SK-N-SH (cell line): ENCODE results near the gene FGF19. TPM values are rescaled to one million over a fixed set of nuclear protein-coding genes. Genes with fewer than 3 reads are reported as not detected.

Experiments used
- CTCF ChIA-PET: fragments of 300-600, 350-600 bp; formaldehyde crosslinking; extraction: SDS; loops from one replicate; lab custom pipeline; 2021; lab: Yijun Ruan, JAX
- POLR2A ChIA-PET: fragments of 350-600 bp; sonication (Branson Sonifier 250); formaldehyde crosslinking; extraction: SDS; loops from one replicate; lab custom pipeline; 2020; ENCODE audit warnings: antibody characterized with exemption, inconsistent platforms; lab: Yijun Ruan, JAX
- DNase-seq: peaks from one replicate; pipeline ENCODE4 v3.0.0; 2012
- H2AFZ ChIP-seq: fragments of 200-600 bp; sonication (generic); 2 replicates; pipeline ENCODE4 v1.8.1; 2016; ENCODE audit warnings: antibody characterized with exemption, mild to moderate bottlenecking, low read depth
- H3F3A ChIP-seq: fragments of 200-600 bp; sonication (generic); replicated peaks from 2 replicates; pipeline ENCODE3; 2016; ENCODE audit warnings: antibody characterized with exemption, mild to moderate bottlenecking; ENCODE audit not compliant: insufficient read depth
- H3K27ac ChIP-seq, 2 experiments: fragments of 200-500 bp in 1 of 2; fragments of 200-600 bp in 1 of 2; sonication (Bioruptor generic) in 1 of 2; sonication (generic), shearing (Covaris generic) in 1 of 2; 2 replicates each; pipeline versions ENCODE4 v1.5.1 to v1.6.1; 2014 to 2016; ENCODE audit warnings: low read depth in 2 of 2, inconsistent platforms in 1 of 2, low read length in 1 of 2, mild to moderate bottlenecking in 1 of 2, mixed read lengths in 1 of 2
- H3K27me3 ChIP-seq: fragments of 200-600 bp; sonication (generic), shearing (Covaris generic); 2 replicates; pipeline ENCODE4 v1.6.1; 2016; ENCODE audit warnings: mixed run types; ENCODE audit not compliant: insufficient read depth
- H3K36me3 ChIP-seq, 2 experiments: fragments of 200-500 bp in 1 of 2; fragments of 200-600 bp in 1 of 2; sonication (Bioruptor generic) in 1 of 2; sonication (generic) in 1 of 2; replicated peaks in 1 of 2; 2 replicates each; pipeline versions ENCODE3 to v1.5.1; 2014 to 2016; ENCODE audit warnings: low read length in 1 of 2, mild to moderate bottlenecking in 1 of 2; ENCODE audit not compliant: insufficient read depth in 2 of 2, control insufficient read depth in 1 of 2
- H3K4me1 ChIP-seq, 2 experiments: fragments of 200-500 bp in 1 of 2; fragments of 200-600 bp in 1 of 2; sonication (Bioruptor generic) in 1 of 2; sonication (generic), shearing (Covaris generic) in 1 of 2; 2 replicates each; pipeline versions ENCODE4 v1.5.1 to v1.6.1; 2014 to 2016; ENCODE audit warnings: low read depth in 1 of 2, low read length in 1 of 2, mixed run types in 1 of 2; ENCODE audit not compliant: insufficient read depth in 2 of 2, control insufficient read depth in 1 of 2
- H3K4me2 ChIP-seq: fragments of 200-600 bp; sonication (generic), shearing (Covaris generic); 2 replicates; pipeline ENCODE4 v1.6.1; 2017; ENCODE audit warnings: mixed run types
- H3K4me3 ChIP-seq, 2 experiments: fragments of 200-500 bp in 1 of 2; fragments of 200-600 bp in 1 of 2; sonication (Bioruptor generic) in 1 of 2; sonication (generic), shearing (Covaris generic) in 1 of 2; 2 replicates each; pipeline versions ENCODE4 v1.5.1 to v1.8.1; 2014 to 2016; ENCODE audit warnings: low read depth in 2 of 2, inconsistent platforms in 1 of 2, low read length in 1 of 2, mild to moderate bottlenecking in 1 of 2, mixed read lengths in 1 of 2, moderate library complexity in 1 of 2
- H3K79me2 ChIP-seq: fragments of 200-600 bp; sonication (generic); 2 replicates; pipeline ENCODE4 v1.8.1; 2017; ENCODE audit warnings: mild to moderate bottlenecking; ENCODE audit not compliant: insufficient read depth
- H3K9ac ChIP-seq: fragments of 200-600 bp; sonication (generic); 2 replicates; pipeline ENCODE4 v1.6.1; 2017; ENCODE audit warnings: mixed run types
- H3K9me2 ChIP-seq: fragments of 200-600 bp; sonication (generic); 2 replicates; pipeline ENCODE4 v1.6.1; 2017; ENCODE audit warnings: mixed run types
- H3K9me3 ChIP-seq: fragments of 200-600 bp; sonication (generic); 2 replicates; pipeline ENCODE4 v1.6.1; 2017; ENCODE audit warnings: mixed run types, mild to moderate bottlenecking, moderate library complexity
- H4K20me1 ChIP-seq: fragments of 200-600 bp; sonication (generic); 2 replicates; pipeline ENCODE4 v1.6.1; 2017; ENCODE audit warnings: mild to moderate bottlenecking, mixed run types; ENCODE audit not compliant: insufficient read depth
- CHD2 ChIP-seq: fragments of 150-350 bp; IDR thresholded peaks from 2 replicates; pipeline ENCODE4 v1.6.1; 2018; ENCODE audit warnings: low read length; ENCODE audit not compliant: partially characterized antibody
- ELF1 ChIP-seq: IDR thresholded peaks from 2 replicates; pipeline ENCODE4 v1.4.0; 2012
- EZH2phosphoT487 ChIP-seq: fragments of 200-600 bp; sonication (generic); IDR thresholded peaks from 2 replicates; pipeline ENCODE4 v1.6.1; 2017; ENCODE audit warnings: low read depth, mixed run types, mild to moderate bottlenecking, antibody characterized with exemption, moderate library complexity, borderline replicate concordance
- JUND ChIP-seq: IDR thresholded peaks from 2 replicates; pipeline ENCODE4 v1.4.0; 2012
- MEF2A ChIP-seq: IDR thresholded peaks from 2 replicates; pipeline ENCODE4 v1.4.0; 2012; ENCODE audit warnings: low read depth, borderline replicate concordance
- MXI1 ChIP-seq: IDR thresholded peaks from 2 replicates; pipeline ENCODE4 v1.6.1; 2012; ENCODE audit warnings: mild to moderate bottlenecking, low read depth, low read length, improper control_type of control experiment
- POLR2AphosphoS5 ChIP-seq: IDR thresholded peaks from 2 replicates; pipeline ENCODE4 v1.6.1; 2012; ENCODE audit warnings: low read depth, low read length
- RFX5 ChIP-seq: IDR thresholded peaks from 2 replicates; pipeline ENCODE4 v1.6.1; 2012; ENCODE audit warnings: mild to moderate bottlenecking, improper control_type of control experiment, low read length
- SIN3A ChIP-seq: IDR thresholded peaks from 2 replicates; pipeline ENCODE4 v1.6.1; 2012; ENCODE audit warnings: low read depth, mild to moderate bottlenecking, low read length, moderate library complexity, borderline replicate concordance
- TAF1 ChIP-seq: IDR thresholded peaks from 2 replicates; pipeline ENCODE4 v1.6.1; 2012; ENCODE audit warnings: low read depth, mild to moderate bottlenecking, low read length, moderate library complexity, borderline replicate concordance
- YY1 ChIP-seq: IDR thresholded peaks from 2 replicates; pipeline ENCODE4 v1.4.0; 2012; ENCODE audit warnings: low read depth, mild to moderate bottlenecking
- WGBS: methylation state at CpG from one replicate; pipeline ENCODE4 v1.1.6; 2017; ENCODE audit warnings: low lambda C conversion rate; 5-methylcytosine and 5-hydroxymethylcytosine counted together
- polyA plus RNA-seq, 3 experiments: library from polyadenylated mRNA; depleted of rRNA; stranded (reverse); fragments of >200 nt; gene quantifications; 2 replicates each; pipeline ENCODE4 v1.2.3, GENCODE V29; 2012
- TF ChIP-seq, protein P1 (sequence below): IDR thresholded peaks from 2 replicates; pipeline ENCODE4 v1.4.0; 2012; ENCODE audit warnings: low read depth, borderline replicate concordance
- TF ChIP-seq, protein P2 (sequence below): fragments of 150-350 bp; IDR thresholded peaks from 2 replicates; pipeline ENCODE4 v1.6.1; 2017; ENCODE audit warnings: antibody characterized with exemption, low read length, low read depth, borderline replicate concordance
- TF ChIP-seq, protein P3 (sequence below): fragments of 200-600 bp; sonication (generic); IDR thresholded peaks from 2 replicates; pipeline ENCODE4 v1.6.1; 2017; ENCODE audit warnings: antibody characterized with exemption, mild to moderate bottlenecking, moderate library complexity
- TF ChIP-seq, protein P4 (sequence below): fragments of 150-350 bp; IDR thresholded peaks from 2 replicates; pipeline ENCODE4 v1.6.1; 2016; ENCODE audit warnings: mild to moderate bottlenecking, low read depth, low read length
- TF ChIP-seq, protein P5 (sequence below): IDR thresholded peaks from 2 replicates; pipeline ENCODE4 v1.6.1; 2012; ENCODE audit warnings: mild to moderate bottlenecking, low read depth, low read length, moderate library complexity

FGF19 gene
- polyA plus RNA-seq, 1 of the 3 experiments (the other 2 are of a cell fraction) = not detected

DNA sequence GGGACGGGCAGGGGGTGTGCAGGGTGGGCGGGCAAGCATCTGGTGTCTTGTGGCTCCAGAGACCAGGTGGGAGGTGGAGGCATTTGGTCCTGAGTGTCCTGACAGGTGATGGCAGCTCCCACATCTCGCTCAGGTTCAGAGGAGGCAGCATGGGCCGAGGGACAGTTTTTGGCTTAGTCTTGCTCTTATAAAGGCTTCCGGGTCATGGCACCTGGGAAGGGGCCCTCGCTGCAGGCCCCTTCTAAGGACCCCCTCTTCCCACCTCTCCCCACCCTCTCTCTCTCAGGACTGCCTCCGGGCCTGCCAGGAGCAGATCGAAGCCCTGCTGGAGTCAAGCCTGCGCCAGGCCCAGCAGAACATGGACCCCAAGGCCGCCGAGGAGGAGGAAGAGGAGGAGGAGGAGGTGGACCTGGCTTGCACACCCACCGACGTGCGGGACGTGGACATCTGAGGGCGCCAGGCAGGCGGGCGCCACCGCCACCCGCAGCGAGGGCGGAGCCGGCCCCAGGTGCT, 52.9 kb downstream of the FGF19 start:
- H3K4me1 ChIP-seq = peaks cover 19 to 61% of the 10 kb centered on the region in 2 experiments; a peak in 2 of 4 replicates
- H3K27me3 ChIP-seq = no peaks in the 10 kb centered on the region
- TF ChIP-seq, protein P1, sequence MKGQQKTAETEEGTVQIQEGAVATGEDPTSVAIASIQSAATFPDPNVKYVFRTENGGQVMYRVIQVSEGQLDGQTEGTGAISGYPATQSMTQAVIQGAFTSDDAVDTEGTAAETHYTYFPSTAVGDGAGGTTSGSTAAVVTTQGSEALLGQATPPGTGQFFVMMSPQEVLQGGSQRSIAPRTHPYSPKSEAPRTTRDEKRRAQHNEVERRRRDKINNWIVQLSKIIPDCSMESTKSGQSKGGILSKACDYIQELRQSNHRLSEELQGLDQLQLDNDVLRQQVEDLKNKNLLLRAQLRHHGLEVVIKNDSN = no peak
- TF ChIP-seq YY1 = no peak
- peaks cover 76 to 88% of the 10 kb centered on the region in 2 experiments for H3K36me3 ChIP-seq
- no peaks in the 10 kb centered on the region for H3K9me2 ChIP-seq
- peak overlapping the region in 1 of 2 experiments; percentile 28; a peak in 2 of 4 replicates for H3K27ac ChIP-seq
- 90% methylated on average over 14 of the region's 23 CpGs for WGBS
- no peak overlapping the region for H3K4me3 ChIP-seq
- H3K9ac ChIP-seq = no peak overlapping the region
- peaks cover 100% of the 10 kb centered on the region for H4K20me1 ChIP-seq
- POLR2A ChIA-PET = no interaction called here
- H3K4me2 ChIP-seq = no peak overlapping the region; the same call in 1 of the 2 replicates
- peaks cover 93% of the 10 kb centered on the region for H3F3A ChIP-seq
- CTCF ChIA-PET = interaction anchor here (1.4 to 2.0 kb wide), 2 partner anchors 7 to 549 kb away, joined by 3 to 9 read pairs; no protein-coding TSS in a partner anchor
- no peak for DNase-seq
- peaks cover 54% of the 10 kb centered on the region for H3K79me2 ChIP-seq
- H2AFZ ChIP-seq = no peak overlapping the region
- no peaks in the 10 kb centered on the region for H3K9me3 ChIP-seq

DNA sequence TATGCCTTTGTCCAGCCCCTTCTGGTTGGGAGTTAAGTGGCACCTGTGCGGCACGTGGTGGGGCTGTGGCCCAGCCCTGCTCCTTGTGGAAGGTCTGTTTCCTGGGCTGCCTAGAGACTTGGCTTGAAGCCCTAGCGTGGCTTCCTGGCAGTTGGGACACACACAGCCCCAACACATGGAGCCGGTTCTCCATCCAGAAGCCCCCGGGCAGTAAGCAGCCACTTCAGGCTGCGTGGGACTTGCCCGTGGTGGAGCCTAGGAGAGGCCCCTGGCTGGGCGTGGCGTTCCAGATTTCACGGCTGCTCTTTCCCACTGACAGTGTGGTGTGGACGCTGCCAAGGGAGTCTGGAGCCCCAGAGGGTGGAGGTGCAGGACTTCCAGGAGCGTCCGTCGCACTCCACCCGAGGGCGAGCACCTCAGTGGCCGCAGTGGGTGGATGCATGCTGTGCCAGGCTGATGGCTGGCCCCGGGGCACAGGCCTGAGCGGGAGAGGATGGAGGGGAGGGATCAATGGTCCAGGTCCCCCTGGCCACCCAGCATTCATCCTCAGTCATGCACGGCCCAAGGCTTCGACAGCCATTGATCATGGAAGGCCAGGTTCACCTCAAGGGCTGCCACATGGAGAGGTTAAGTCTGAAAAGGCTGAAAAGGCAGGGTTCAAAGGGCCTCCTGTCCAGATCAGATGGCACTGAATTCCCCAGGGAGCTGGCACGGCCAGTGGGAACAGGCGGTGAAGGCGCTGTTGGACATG, 53.6 kb downstream of the FGF19 start:
- H3K4me3 ChIP-seq = no peak overlapping the region
- peaks cover 100% of the 10 kb centered on the region for H4K20me1 ChIP-seq
- no peaks in the 10 kb centered on the region for H3K9me2 ChIP-seq
- peaks cover 25 to 66% of the 10 kb centered on the region in 2 experiments; a peak in 2 of 4 replicates for H3K4me1 ChIP-seq
- H3F3A ChIP-seq = peaks cover 92% of the 10 kb centered on the region
- 0 out of 2 replicates have a peak overlapping the region, but pooled peaks have one; percentile 13 for H3K9ac ChIP-seq
- CTCF ChIA-PET = interaction anchor here (0.8 to 2.5 kb wide), 7 partner anchors 9 to 548 kb away, joined by 3 to 26 read pairs (median 3); no protein-coding TSS in a partner anchor
- peaks cover 80 to 94% of the 10 kb centered on the region in 2 experiments for H3K36me3 ChIP-seq
- 76% methylated on average over 12 of the region's 24 CpGs for WGBS
- peaks cover 60% of the 10 kb centered on the region for H3K79me2 ChIP-seq
- POLR2A ChIA-PET = interaction anchor here (1.4 kb wide), 1 partner anchor 10 kb away, joined by 4 read pairs; no protein-coding TSS in a partner anchor
- no peak overlapping the region for H2AFZ ChIP-seq
- peak; percentile 69 for DNase-seq
- no peaks in the 10 kb centered on the region for H3K27me3 ChIP-seq
- peak overlapping the region; percentile 44 to 57; a peak in 3 of 4 replicates for H3K27ac ChIP-seq
- no peaks in the 10 kb centered on the region for H3K9me3 ChIP-seq
- H3K4me2 ChIP-seq = peak overlapping the region; percentile 12; the same call in 1 of the 2 replicates
- TF ChIP-seq CHD2 (no peak), POLR2AphosphoS5 (peak; percentile 14; the same call in 1 of the 2 replicates), EZH2phosphoT487 (no peak), TAF1 (no peak), SIN3A (no peak), MXI1 (peak; percentile 49; the same call in 1 of the 2 replicates), JUND (no peak), RFX5 (no peak), ELF1 (no peak), MEF2A (no peak)
- TF ChIP-seq, protein P2, sequence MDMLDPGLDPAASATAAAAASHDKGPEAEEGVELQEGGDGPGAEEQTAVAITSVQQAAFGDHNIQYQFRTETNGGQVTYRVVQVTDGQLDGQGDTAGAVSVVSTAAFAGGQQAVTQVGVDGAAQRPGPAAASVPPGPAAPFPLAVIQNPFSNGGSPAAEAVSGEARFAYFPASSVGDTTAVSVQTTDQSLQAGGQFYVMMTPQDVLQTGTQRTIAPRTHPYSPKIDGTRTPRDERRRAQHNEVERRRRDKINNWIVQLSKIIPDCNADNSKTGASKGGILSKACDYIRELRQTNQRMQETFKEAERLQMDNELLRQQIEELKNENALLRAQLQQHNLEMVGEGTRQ = no peak
- TF ChIP-seq, protein P3, sequence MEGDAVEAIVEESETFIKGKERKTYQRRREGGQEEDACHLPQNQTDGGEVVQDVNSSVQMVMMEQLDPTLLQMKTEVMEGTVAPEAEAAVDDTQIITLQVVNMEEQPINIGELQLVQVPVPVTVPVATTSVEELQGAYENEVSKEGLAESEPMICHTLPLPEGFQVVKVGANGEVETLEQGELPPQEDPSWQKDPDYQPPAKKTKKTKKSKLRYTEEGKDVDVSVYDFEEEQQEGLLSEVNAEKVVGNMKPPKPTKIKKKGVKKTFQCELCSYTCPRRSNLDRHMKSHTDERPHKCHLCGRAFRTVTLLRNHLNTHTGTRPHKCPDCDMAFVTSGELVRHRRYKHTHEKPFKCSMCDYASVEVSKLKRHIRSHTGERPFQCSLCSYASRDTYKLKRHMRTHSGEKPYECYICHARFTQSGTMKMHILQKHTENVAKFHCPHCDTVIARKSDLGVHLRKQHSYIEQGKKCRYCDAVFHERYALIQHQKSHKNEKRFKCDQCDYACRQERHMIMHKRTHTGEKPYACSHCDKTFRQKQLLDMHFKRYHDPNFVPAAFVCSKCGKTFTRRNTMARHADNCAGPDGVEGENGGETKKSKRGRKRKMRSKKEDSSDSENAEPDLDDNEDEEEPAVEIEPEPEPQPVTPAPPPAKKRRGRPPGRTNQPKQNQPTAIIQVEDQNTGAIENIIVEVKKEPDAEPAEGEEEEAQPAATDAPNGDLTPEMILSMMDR = no peak
- TF ChIP-seq, protein P4, sequence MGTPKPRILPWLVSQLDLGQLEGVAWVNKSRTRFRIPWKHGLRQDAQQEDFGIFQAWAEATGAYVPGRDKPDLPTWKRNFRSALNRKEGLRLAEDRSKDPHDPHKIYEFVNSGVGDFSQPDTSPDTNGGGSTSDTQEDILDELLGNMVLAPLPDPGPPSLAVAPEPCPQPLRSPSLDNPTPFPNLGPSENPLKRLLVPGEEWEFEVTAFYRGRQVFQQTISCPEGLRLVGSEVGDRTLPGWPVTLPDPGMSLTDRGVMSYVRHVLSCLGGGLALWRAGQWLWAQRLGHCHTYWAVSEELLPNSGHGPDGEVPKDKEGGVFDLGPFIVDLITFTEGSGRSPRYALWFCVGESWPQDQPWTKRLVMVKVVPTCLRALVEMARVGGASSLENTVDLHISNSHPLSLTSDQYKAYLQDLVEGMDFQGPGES = no peak
- TF ChIP-seq, protein P5, sequence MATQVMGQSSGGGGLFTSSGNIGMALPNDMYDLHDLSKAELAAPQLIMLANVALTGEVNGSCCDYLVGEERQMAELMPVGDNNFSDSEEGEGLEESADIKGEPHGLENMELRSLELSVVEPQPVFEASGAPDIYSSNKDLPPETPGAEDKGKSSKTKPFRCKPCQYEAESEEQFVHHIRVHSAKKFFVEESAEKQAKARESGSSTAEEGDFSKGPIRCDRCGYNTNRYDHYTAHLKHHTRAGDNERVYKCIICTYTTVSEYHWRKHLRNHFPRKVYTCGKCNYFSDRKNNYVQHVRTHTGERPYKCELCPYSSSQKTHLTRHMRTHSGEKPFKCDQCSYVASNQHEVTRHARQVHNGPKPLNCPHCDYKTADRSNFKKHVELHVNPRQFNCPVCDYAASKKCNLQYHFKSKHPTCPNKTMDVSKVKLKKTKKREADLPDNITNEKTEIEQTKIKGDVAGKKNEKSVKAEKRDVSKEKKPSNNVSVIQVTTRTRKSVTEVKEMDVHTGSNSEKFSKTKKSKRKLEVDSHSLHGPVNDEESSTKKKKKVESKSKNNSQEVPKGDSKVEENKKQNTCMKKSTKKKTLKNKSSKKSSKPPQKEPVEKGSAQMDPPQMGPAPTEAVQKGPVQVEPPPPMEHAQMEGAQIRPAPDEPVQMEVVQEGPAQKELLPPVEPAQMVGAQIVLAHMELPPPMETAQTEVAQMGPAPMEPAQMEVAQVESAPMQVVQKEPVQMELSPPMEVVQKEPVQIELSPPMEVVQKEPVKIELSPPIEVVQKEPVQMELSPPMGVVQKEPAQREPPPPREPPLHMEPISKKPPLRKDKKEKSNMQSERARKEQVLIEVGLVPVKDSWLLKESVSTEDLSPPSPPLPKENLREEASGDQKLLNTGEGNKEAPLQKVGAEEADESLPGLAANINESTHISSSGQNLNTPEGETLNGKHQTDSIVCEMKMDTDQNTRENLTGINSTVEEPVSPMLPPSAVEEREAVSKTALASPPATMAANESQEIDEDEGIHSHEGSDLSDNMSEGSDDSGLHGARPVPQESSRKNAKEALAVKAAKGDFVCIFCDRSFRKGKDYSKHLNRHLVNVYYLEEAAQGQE = no peak
